SK-N-MC (cell line): ENCODE measurements around the gene RHOT2.

Experiments
- EZH2 ChIP-seq: fragments of 200-600 bp; sonication (generic); IDR thresholded peaks from one replicate; pipeline ENCODE4 v1.6.1; 2017; ENCODE audit warnings: antibody characterized with exemption
- FOXP2 ChIP-seq: optimal IDR thresholded peaks from 2 replicates; pipeline ENCODE3; 2011; ENCODE audit warnings: mild to moderate bottlenecking, moderate library complexity; ENCODE audit not compliant: insufficient read depth; ENCODE audit errors: extremely low read length, control extremely low read depth
- POLR2AphosphoS5 ChIP-seq: IDR thresholded peaks from 2 replicates; pipeline ENCODE4 v1.6.1; 2012; ENCODE audit warnings: mild to moderate bottlenecking, low read depth, low read length, borderline replicate concordance

DNA sequence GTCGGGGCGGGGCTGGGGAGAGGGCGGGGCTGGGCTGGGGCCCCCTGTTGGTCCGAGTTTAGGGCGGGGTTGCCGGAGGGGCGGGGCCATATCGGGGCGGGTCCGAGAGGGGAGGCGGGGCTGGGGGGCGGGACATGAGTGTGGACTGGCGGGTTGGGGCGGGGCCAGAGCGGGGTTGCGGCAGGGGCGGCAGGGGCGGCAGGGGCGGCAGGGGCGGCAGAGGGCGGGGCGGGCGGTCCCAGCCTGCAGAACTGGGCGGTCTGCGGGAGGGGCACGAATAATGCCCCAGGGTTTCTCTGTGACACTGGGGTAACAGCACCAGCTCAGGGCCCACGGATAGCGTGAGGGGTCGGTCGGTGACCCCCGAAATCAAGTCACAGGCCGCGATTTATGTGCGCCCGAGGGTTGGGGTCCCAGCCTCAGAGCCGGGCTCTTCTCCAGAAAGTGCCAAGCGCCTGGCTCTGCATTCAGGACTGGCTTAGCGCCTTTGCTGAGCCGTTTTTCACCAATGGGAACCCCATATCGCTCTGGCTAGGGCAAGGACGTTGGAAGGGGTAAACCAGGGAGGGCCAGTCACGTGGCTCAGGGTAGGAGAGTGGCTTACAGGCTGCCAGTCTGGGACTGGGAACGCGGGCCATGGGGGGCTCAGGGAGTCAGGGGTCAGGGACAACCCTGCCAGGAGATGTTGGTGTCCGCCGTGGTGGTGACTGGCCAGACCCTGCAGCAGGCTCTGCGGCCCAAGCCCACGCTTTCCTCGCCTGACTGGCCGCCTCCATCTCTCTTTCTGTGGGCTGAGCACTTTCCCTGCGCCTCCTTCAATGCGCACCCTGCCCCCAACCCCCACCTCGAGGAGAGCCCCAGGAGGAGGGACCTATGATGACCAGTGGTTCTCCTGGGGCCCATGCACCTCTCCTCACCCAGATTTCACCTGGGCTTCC lies 30.6 kb upstream of the RHOT2 start:
- TF ChIP-seq POLR2AphosphoS5 (no peak), EZH2 (no peak), FOXP2 (no peak)
